Adipose tissue (tissue), 3 donors: Measurements from ENCODE around the gene WRAP53. TPM values are rescaled to one million over a fixed set of nuclear protein-coding genes. Genes with fewer than 3 reads are reported as not detected.

Source experiments
- H3K27ac ChIP-seq: one replicate; pipeline ENCODE4 v1.5.1; 2013; ENCODE audit warnings: low read depth, low read length
- WGBS, 3 donors: extraction: QIAGEN DNeasy Blood & Tissue Kit; methylation state at CpG; one replicate each; pipeline ENCODE4 v1.1.7; 2013; 5-methylcytosine and 5-hydroxymethylcytosine counted together
- polyA plus RNA-seq, 3 donors: library from polyadenylated mRNA; stranded (reverse); fragments of 200-250 nt; gene quantifications; one replicate each; pipeline ENCODE4 v1.2.3, GENCODE V29; 2013
- donor health status: healthy with polysubstance abuse.
- donor health status: Bipolar disorder and iron deficiency.
- donor health status: healthy.

WRAP53 gene
- polyA plus RNA-seq, 3 donors, result 2.8 to 5.6 (median 5.0) TPM

DNA sequence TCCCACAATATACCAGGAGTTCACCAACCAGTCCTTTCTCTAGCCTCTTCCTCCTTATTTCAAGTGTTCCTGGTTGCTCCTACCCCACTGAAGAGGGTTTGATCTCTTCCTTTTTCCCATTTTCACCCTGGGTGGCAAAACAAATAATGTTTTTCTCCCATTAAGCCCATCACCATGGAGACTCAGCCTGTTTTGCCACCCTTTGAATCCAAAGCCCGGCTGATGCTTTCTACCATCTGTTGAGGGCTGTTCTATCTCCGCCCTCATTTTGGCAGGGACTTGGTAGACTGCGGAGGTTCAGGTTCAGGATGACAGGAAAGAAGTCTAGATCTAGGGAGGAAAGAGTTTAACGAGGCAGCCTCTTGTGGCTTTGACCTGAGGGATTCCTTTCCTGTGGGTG is 31.8 kb downstream of the WRAP53 start:
- H3K27ac ChIP-seq, result no peak overlapping the region
- 50 to 67% (median 54%) methylated on average over 4 of the region's 4 CpGs for WGBS, 3 donors

DNA sequence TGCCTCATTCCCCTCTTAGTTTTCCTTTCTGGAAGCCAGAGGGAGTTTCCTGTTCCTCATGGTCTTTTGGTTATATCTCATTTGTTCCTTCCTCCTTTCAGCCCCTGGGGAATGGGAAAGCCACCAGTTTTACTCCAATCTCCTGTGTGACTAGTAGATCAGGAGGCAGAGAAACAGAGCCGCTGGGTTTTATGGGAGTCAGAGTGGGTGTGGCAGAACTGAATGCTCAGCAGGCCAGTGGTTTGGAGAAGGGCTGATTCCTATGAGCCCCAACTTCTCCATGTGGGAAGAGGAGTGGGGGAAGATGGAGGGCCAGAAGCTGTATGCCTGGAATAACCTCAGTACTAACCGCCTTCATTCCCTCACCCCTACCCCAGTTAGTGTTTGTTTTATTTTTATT is 33.3 kb downstream of the WRAP53 start:
- H3K27ac ChIP-seq, result no peak overlapping the region
- WGBS, 3 donors, result 68 to 87% (median 68%) methylated on average over 2 of the region's 2 CpGs

GRCh38 chr17:7727886-7728285 is 39.6 kb downstream of the WRAP53 start:
- H3K27ac ChIP-seq, result no peak overlapping the region
- 70 to 78% (median 70%) methylated on average over 3 of the region's 3 CpGs for WGBS, 3 donors

DNA sequence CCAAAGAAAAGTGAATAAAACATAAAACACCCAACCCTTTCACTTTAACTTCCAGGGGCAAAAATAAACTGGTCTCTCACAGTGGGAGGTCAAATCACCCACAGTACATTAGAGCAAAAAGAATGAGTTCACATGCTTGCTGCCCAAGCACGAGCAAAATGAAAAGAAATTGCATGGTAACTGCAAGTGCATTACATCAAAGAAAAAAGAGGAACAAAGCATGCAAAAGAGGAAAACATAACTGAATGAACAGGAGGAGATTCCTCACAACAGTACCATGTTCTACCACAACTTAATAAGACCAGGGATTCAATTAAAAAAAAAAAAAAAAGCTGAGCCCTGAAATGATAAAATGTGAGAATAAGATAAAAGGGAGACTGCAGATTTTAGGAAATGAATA is 41.5 kb downstream of the WRAP53 start:
- no peak overlapping the region for H3K27ac ChIP-seq
- WGBS, 3 donors, result 44 to 60% (median 52%) methylated on average over 1 of the region's 1 CpG

DNA sequence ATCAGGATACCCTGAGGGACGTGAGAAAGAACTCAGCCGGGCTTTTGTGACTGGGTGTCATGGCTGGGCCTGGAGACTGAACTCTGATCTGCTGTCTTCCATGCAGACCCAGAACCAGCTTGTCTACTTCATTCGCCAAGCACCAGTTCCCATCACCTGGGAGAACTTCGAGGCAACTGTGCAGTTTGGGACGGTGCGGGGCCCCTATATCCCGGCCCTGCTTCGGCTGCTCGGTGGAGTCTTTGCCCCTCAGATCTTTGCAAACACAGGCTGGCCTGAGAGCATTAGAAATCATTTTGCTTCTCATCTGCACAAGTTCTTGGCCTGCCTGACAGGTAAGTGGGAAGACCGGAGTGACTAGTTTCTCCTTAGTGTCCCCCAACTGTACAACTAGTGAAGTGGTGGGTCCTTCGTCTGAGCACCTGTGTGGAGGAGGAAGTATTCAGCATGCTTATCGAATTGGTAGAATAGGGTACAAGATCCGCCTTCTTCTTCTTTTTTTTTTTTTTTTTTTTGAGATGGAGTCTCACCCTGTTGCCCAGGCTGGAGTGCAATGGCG is 44.8 kb downstream of the WRAP53 start:
- WGBS, 3 donors, result 70 to 89% (median 86%) methylated on average over 14 of the region's 14 CpGs

GRCh38 chr17:7737601-7738000 is 49.3 kb downstream of the WRAP53 start:
- WGBS, 3 donors, result 86 to 92% (median 89%) methylated on average over 5 of the region's 5 CpGs
- no peak overlapping the region for H3K27ac ChIP-seq

More for the DNA sequence above, 44.8 kb downstream of the WRAP53 start:
- no peak overlapping the region for H3K27ac ChIP-seq

DNA sequence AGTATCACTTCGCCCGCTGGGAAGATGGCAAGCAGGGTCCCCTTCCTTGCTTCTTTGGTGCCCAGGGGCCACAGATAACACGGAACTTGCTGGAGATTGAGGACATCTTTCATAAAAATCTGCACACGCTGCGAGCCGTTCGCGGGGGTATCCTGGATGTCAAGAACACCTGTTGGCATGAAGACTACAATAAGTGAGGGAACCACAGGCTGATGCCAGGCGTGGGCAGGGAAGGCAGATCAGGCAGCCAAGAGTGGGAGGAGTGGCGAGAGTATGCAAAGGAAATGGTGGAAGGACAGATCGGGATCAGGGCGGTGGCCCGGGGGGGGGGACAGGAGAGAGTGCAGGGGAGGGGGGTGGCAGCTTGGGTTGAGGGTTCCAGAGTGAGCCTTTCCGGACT is 51.5 kb downstream of the WRAP53 start:
- WGBS, 3 donors, result 32 to 54% (median 53%) methylated on average over 14 of the region's 14 CpGs
- H3K27ac ChIP-seq, result no peak overlapping the region

- 64 to 87% (median 67%) methylated on average over 42 of the region's 42 CpGs for WGBS, 3 donors
Measured at GRCh38 chr17:7740481-7741001, 52.3 kb downstream of the WRAP53 start.

DNA sequence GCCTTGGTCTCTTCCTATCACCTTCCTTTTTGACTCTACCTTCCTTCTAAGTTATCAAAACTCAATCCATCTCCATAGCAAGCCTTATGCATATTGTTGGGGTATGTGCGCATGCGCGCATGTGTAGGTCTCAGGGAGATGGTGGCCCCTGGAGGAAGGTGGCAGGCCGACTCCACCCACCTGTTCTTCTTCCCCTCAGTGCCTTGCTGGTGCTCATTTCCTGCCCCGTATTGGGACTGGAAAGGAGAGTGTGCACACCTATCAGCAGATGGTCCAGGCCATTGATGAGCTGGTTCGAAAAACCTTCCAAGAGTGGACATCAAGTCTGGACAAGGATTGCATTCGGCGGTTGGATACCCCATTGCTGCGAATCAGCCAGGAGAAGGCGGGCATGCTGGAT is 54.5 kb downstream of the WRAP53 start:
- WGBS, 3 donors, result 66 to 73% (median 73%) methylated on average over 10 of the region's 10 CpGs

More at GRCh38 chr17:7740481-7741001, 52.3 kb downstream of the WRAP53 start:
- no peak overlapping the region for H3K27ac ChIP-seq

DNA sequence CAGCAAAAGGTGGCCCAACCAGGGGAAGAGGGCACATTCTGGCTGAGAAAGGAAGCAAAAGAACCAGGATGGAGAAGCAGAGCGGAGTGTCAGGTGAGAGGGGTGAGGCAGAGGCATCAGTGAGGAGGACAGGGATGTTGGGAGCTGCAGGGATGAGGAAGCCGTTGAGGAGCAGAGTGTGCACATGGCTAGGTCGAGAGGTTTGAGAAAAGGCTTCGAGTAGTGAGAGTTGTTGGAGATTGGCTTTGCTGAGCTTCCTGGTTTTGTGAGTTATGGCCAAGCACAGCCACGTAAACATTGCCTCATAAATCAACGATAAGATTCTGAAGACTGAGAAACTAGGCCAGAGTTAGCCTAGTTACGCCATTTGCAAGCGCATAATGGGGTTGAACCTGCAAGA is 56.1 kb downstream of the WRAP53 start:
- no peak overlapping the region for H3K27ac ChIP-seq
- WGBS, 3 donors, result 54 to 69% (median 57%) methylated on average over 8 of the region's 8 CpGs

More for the DNA sequence above, 54.5 kb downstream of the WRAP53 start:
- no peak overlapping the region for H3K27ac ChIP-seq

DNA sequence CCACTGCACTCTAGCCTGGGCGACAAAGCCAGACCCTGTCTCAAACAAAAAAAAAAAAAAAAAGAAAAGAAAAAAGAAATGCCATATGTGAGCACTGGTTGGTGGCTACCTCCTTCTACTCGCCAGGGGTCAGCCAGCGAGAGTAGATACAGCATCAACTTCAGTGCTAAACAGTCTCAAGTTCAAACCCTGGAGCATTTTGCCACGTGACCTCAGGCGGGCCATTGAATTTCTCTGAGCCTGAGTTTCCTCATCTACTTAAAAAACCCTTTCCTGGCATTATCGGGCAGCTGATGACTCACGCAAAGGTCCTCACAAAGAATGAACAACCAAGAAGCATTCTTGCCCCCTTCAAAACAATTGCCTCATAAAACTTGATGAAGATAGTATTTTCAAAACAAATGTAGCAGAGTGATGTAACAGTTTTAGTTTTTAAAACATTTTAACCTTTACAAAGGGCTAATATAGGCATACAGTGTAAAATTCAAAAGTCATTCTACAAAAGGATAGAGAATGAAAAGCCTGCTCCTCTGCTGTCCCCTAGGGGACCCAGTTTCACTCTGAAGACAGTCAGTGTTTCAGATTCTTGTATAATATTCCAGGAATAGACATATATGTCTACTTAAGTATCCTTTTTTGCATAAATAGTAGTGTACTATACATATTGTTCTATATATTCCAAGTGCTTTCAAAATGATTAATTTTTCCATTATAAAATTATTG is 57.6 kb downstream of the WRAP53 start:
- no peak overlapping the region for H3K27ac ChIP-seq
- WGBS, 3 donors, result 60 to 85% (median 66%) methylated on average over 7 of the region's 7 CpGs

GRCh38 chr17:7747635-7748071 is 59.4 kb downstream of the WRAP53 start:
- H3K27ac ChIP-seq, result no peak overlapping the region
- 43 to 44% (median 43%) methylated on average over 4 of the region's 4 CpGs for WGBS, 3 donors

GRCh38 chr17:7748076-7748775 is 59.9 kb downstream of the WRAP53 start:
- 64 to 75% (median 66%) methylated on average over 10 of the region's 10 CpGs for WGBS, 3 donors
- no peak overlapping the region for H3K27ac ChIP-seq

GRCh38 chr17:7750321-7750821 is 62.1 kb downstream of the WRAP53 start:
- 60 to 73% (median 67%) methylated on average over 4 of the region's 4 CpGs for WGBS, 3 donors
- no peak overlapping the region for H3K27ac ChIP-seq

Other genes with a start within 250 kb of the WRAP53 start
- gene FGF11, start 249.0 kb upstream of the WRAP53 start, polyA plus RNA-seq, result 1 to 10 TPM in 1 of 3 donors, under 1 TPM in 2; 0.28 to 4.6 (median 0.86) TPM
- 10 to 100 TPM in 2 of 3 donors, 1 to 10 TPM in 1; 5.0 to 14.2 (median 12.7) TPM for gene CHRNB1, start 243.4 kb upstream of the WRAP53 start, polyA plus RNA-seq
- 10 to 100 TPM; 17.4 to 45.0 (median 32.9) TPM for gene ZBTB4, start 208.8 kb upstream of the WRAP53 start, polyA plus RNA-seq
- gene SLC35G6, start 207.0 kb upstream of the WRAP53 start, polyA plus RNA-seq, result not detected
- 10 to 100 TPM; 20.9 to 35.4 (median 24.6) TPM for gene POLR2A, start 204.1 kb upstream of the WRAP53 start, polyA plus RNA-seq
- gene TNFSF12, start 139.4 kb upstream of the WRAP53 start, polyA plus RNA-seq, result 100 to 1,000 TPM in 1 of 3 donors, 10 to 100 TPM in 2; 19.6 to 100 (median 49.9) TPM
- gene TNFSF13, start 129.7 kb upstream of the WRAP53 start, polyA plus RNA-seq, result 10 to 100 TPM; 19.3 to 42.6 (median 26.5) TPM
- 10 to 100 TPM; 25.1 to 52.1 (median 43.0) TPM for gene SENP3, start 126.6 kb upstream of the WRAP53 start, polyA plus RNA-seq
- 100 to 1,000 TPM in 1 of 3 donors, 10 to 100 TPM in 2; 19.4 to 111 (median 99.0) TPM for gene CD68, start 108.8 kb upstream of the WRAP53 start, polyA plus RNA-seq
- gene MPDU1, start 104.6 kb upstream of the WRAP53 start, polyA plus RNA-seq, result 10 to 100 TPM; 31.7 to 72.2 (median 50.2) TPM
- gene SOX15, start 98.4 kb upstream of the WRAP53 start, polyA plus RNA-seq, result 1 to 10 TPM in 1 of 3 donors, under 1 TPM in 2; 0.21 to 2.7 (median 0.46) TPM
- 10 to 100 TPM; 14.7 to 29.9 (median 23.3) TPM for gene FXR2, start 73.6 kb upstream of the WRAP53 start, polyA plus RNA-seq
- 100 to 1,000 TPM in 2 of 3 donors, 10 to 100 TPM in 1; 93.7 to 142 (median 130) TPM for gene SAT2, start 60.7 kb upstream of the WRAP53 start, polyA plus RNA-seq
- under 1 TPM; 0.32 to 0.67 (median 0.45) TPM for gene SHBG, start 58.3 kb upstream of the WRAP53 start, polyA plus RNA-seq
- gene ATP1B2, start 37.6 kb upstream of the WRAP53 start, polyA plus RNA-seq, result 1 to 10 TPM in 2 of 3 donors, under 1 TPM in 1; 0.51 to 2.2 (median 1.5) TPM
- 10 to 100 TPM; 13.5 to 17.8 (median 16.6) TPM for gene TP53, start 987 bp upstream of the WRAP53 start, polyA plus RNA-seq
- gene EFNB3, start 16.7 kb downstream of the WRAP53 start, polyA plus RNA-seq, result 1 to 10 TPM in 1 of 3 donors, under 1 TPM in 2; 0.54 to 1.1 (median 0.89) TPM
- under 1 TPM; 0.03 to 0.79 (median 0.19) TPM for gene DNAH2, start 29.3 kb downstream of the WRAP53 start, polyA plus RNA-seq
- 10 to 100 TPM in 2 of 3 donors, 1 to 10 TPM in 1; 4.6 to 44.6 (median 21.6) TPM for gene KDM6B, start 145.7 kb downstream of the WRAP53 start, polyA plus RNA-seq
- 10 to 100 TPM; 10.4 to 85.7 (median 77.4) TPM for gene TMEM88, start 166.6 kb downstream of the WRAP53 start, polyA plus RNA-seq
- 100 to 1,000 TPM in 2 of 3 donors, 10 to 100 TPM in 1; 69.0 to 191 (median 132) TPM for gene NAA38, start 169.1 kb downstream of the WRAP53 start, polyA plus RNA-seq
- gene CYB5D1, start 169.5 kb downstream of the WRAP53 start, polyA plus RNA-seq, result 10 to 100 TPM in 2 of 3 donors, 1 to 10 TPM in 1; 8.9 to 15.4 (median 11.2) TPM
- gene CHD3, start 200.3 kb downstream of the WRAP53 start, polyA plus RNA-seq, result 100 to 1,000 TPM in 1 of 3 donors, 10 to 100 TPM in 2; 38.4 to 169 (median 39.4) TPM
- 1 to 10 TPM; 1.9 to 2.2 (median 2.0) TPM for gene RNF227, start 227.8 kb downstream of the WRAP53 start, polyA plus RNA-seq
- gene KCNAB3, start 241.4 kb downstream of the WRAP53 start, polyA plus RNA-seq, result 1 to 10 TPM in 2 of 3 donors, under 1 TPM in 1; 0.77 to 1.9 (median 1.7) TPM
- 100 to 1,000 TPM in 1 of 3 donors, 10 to 100 TPM in 2; 51.1 to 132 (median 89.0) TPM for gene TRAPPC1, start 243.5 kb downstream of the WRAP53 start, polyA plus RNA-seq
- gene CNTROB, start 243.7 kb downstream of the WRAP53 start, polyA plus RNA-seq, result 10 to 100 TPM; 10.8 to 28.0 (median 15.7) TPM